Left ventricle myocardium inferior (tissue), 1 donor: Measurements from ENCODE around the gene SLC35G6. TPM values are rescaled to one million over a fixed set of nuclear protein-coding genes. Genes with fewer than 3 reads are reported as not detected.

Experiments
- DNase-seq: peaks from one replicate; pipeline ENCODE4 v3.0.0-alpha.2; 2020
- H3K27ac ChIP-seq: fragments of 200-600 bp; replicated peaks from 2 replicates; pipeline ENCODE4 v1.8.0; 2021
- H3K27me3 ChIP-seq: fragments of 200-600 bp; 2 replicates; pipeline ENCODE4 v1.8.0; 2021; ENCODE audit warnings: low read depth
- H3K36me3 ChIP-seq: fragments of 200-600 bp; 2 replicates; pipeline ENCODE4 v1.8.0; 2021
- H3K4me1 ChIP-seq: fragments of 200-600 bp; 2 replicates; pipeline ENCODE4 v1.8.0; 2021
- H3K4me3 ChIP-seq: fragments of 200-600 bp; 2 replicates; pipeline ENCODE4 v1.8.0; 2021; ENCODE audit warnings: mild to moderate bottlenecking, moderate library complexity
- H3K9me3 ChIP-seq: fragments of 200-600 bp; replicated peaks from 2 replicates; pipeline ENCODE4 v1.8.0; 2021
- CTCF ChIP-seq: fragments of 200-600 bp; IDR thresholded peaks from 2 replicates; pipeline ENCODE4 v1.8.0; 2021; ENCODE audit warnings: antibody characterized with exemption, mild to moderate bottlenecking, borderline replicate concordance
- intact Hi-C: fragments of 100-400 bp; cut with micrococcal nuclease; formaldehyde crosslinking; loops from one replicate; pipeline ENCODE4 v1.11.0; 2022
- total RNA-seq: library from RNA; stranded (reverse); fragmentation: NEBNext Ultra II Directional; extraction: Animal tissue kit (Norgen Biotek cat#: 25700); gene quantifications from one replicate; pipeline ENCODE4 v1.2.1, GENCODE V29; 2021
- donor health status: DM: no; HTN: yes; CAD: no; lungs with severe emphysema.

The SLC35G6 gene
- total RNA-seq, 1 donor from 2014 or later = not detected

GRCh38 chr17:7512824-7513540, 31.7 kb downstream of the SLC35G6 start:
- no peaks in the 10 kb centered on the region for H3K9me3 ChIP-seq
- no peak for TF ChIP-seq CTCF
- H3K27me3 ChIP-seq = no peaks in the 10 kb centered on the region

GRCh38 chr17:7513850-7514419, 32.7 kb downstream of the SLC35G6 start:
- Histone ChIP-seq H3K4me1 (peaks cover 3% of the 10 kb centered on the region), H3K27me3 (no peaks in the 10 kb centered on the region), H3K9me3 (no peaks in the 10 kb centered on the region), H3K36me3 (peaks cover 57% of the 10 kb centered on the region), H3K27ac (no peak overlapping the region), H3K4me3 (no peak overlapping the region)
- intact Hi-C loops = loop anchor here (10.0 kb wide), 1 partner anchor 51 kb away; the partner anchor contains the start of gene SENP3
- DNase-seq = no peak
- TF ChIP-seq CTCF = no peak

More at GRCh38 chr17:7512824-7513540, 31.7 kb downstream of the SLC35G6 start:
- Histone ChIP-seq H3K4me3 (no peak overlapping the region), H3K36me3 (peaks cover 67% of the 10 kb centered on the region), H3K27ac (no peak overlapping the region), H3K4me1 (peaks cover 3% of the 10 kb centered on the region)
- no peak for DNase-seq
- intact Hi-C loops = loop anchor here (10.0 kb wide), 1 partner anchor 52 kb away; the partner anchor contains the start of gene SENP3

- no peak overlapping the region for H3K27ac ChIP-seq
- H3K9me3 ChIP-seq = no peaks in the 10 kb centered on the region
- no peak for TF ChIP-seq CTCF
- no peak overlapping the region for H3K4me3 ChIP-seq
- H3K27me3 ChIP-seq = no peaks in the 10 kb centered on the region
- peaks cover 36% of the 10 kb centered on the region for H3K36me3 ChIP-seq
- intact Hi-C loops = loop anchor here (10.0 kb wide), 1 partner anchor 49 kb away; the partner anchor contains the start of gene SENP3
- DNase-seq = no peak
- peaks cover 3% of the 10 kb centered on the region for H3K4me1 ChIP-seq
Observed at GRCh38 chr17:7515911-7516610, 34.8 kb downstream of the SLC35G6 start.

- Histone ChIP-seq H3K4me3 (no peak overlapping the region), H3K9me3 (peaks cover 6% of the 10 kb centered on the region), H3K27ac (no peak overlapping the region), H3K4me1 (no peaks in the 10 kb centered on the region), H3K36me3 (no peaks in the 10 kb centered on the region), H3K27me3 (no peaks in the 10 kb centered on the region)
- TF ChIP-seq CTCF = peak; percentile 59
- intact Hi-C loops = no loop called here
- no peak for DNase-seq
Observed at GRCh38 chr17:7523033-7523432, 41.8 kb downstream of the SLC35G6 start.

GRCh38 chr17:7528842-7529241, 47.6 kb downstream of the SLC35G6 start:
- H3K27ac ChIP-seq = no peak overlapping the region
- intact Hi-C loops = no loop called here
- no peaks in the 10 kb centered on the region for H3K36me3 ChIP-seq
- no peak overlapping the region for H3K4me3 ChIP-seq
- peaks cover 29% of the 10 kb centered on the region for H3K9me3 ChIP-seq
- no peak for TF ChIP-seq CTCF
- DNase-seq = no peak
- no peaks in the 10 kb centered on the region for H3K27me3 ChIP-seq
- H3K4me1 ChIP-seq = no peaks in the 10 kb centered on the region
